B cell (primary cell): ENCODE measurements around the gene ATP5MK.

Experiments
- CTCF ChIP-seq: fragments of 200-600 bp; IDR thresholded peaks from one replicate; pipeline ENCODE4 v1.8.0; 2022; ENCODE audit warnings: antibody characterized with exemption, mild to moderate bottlenecking
- EZH2 ChIP-seq: IDR thresholded peaks from 2 replicates; pipeline ENCODE4 v1.6.1; 2012; ENCODE audit warnings: borderline replicate concordance, low read depth, mild to moderate bottlenecking, moderate library complexity, low read length; ENCODE audit not compliant: insufficient read depth, poor library complexity, severe bottlenecking

- no peak for TF ChIP-seq EZH2
- TF ChIP-seq CTCF = no peak
Observed at GRCh38 chr10:103431902-103432301, 35.6 kb upstream of the ATP5MK start.
